ENCODE measurements around the gene NOX3.

The NOX3 gene

GRCh38 chr6:155354167-155354566 is 101.5 kb downstream of the NOX3 start:
- H3K4me3 Mint-ChIP-seq, result no peak overlapping the region
- peaks cover 6% of the 10 kb centered on the region for H3K36me3 Mint-ChIP-seq (ENCODE audit: low read depth)
- no peak for TF ChIP-seq CTCF (IDR thresholded peaks at IDR 0.05; ENCODE audit: unreplicated experiment in 3 of 3)
- H3K9me3 Mint-ChIP-seq, result peaks cover 31% of the 10 kb centered on the region
- no peaks in the 10 kb centered on the region for H3K4me1 Mint-ChIP-seq
- no peaks in the 10 kb centered on the region for H3K27me3 Mint-ChIP-seq (ENCODE audit: low read depth)
- no peak overlapping the region for H3K27ac Mint-ChIP-seq

GRCh38 chr6:155352811-155353210 is 102.8 kb downstream of the NOX3 start:
- TF ChIP-seq CTCF (IDR thresholded peaks at IDR 0.05; ENCODE audit: unreplicated experiment in 3 of 3), result no peak
- H3K36me3 Mint-ChIP-seq (ENCODE audit: low read depth), result peaks cover 6% of the 10 kb centered on the region
- no peak overlapping the region for H3K4me3 Mint-ChIP-seq
- H3K4me1 Mint-ChIP-seq, result no peaks in the 10 kb centered on the region
- no peak overlapping the region for H3K27ac Mint-ChIP-seq
- H3K9me3 Mint-ChIP-seq, result peaks cover 31% of the 10 kb centered on the region
- H3K27me3 Mint-ChIP-seq (ENCODE audit: low read depth), result no peaks in the 10 kb centered on the region

- Mint-ChIP-seq H3K4me1 (no peaks in the 10 kb centered on the region), H3K4me3 (no peak overlapping the region), H3K36me3 (ENCODE audit: low read depth) (peaks cover 6% of the 10 kb centered on the region), H3K27me3 (ENCODE audit: low read depth) (no peaks in the 10 kb centered on the region), H3K27ac (no peak overlapping the region), H3K9me3 (peaks cover 38% of the 10 kb centered on the region)
- TF ChIP-seq CTCF (IDR thresholded peaks at IDR 0.05; ENCODE audit: unreplicated experiment in 3 of 3), result no peak
Observed at GRCh38 chr6:155352130-155352420, 103.6 kb downstream of the NOX3 start.

GRCh38 chr6:155351273-155352129 is 104.1 kb downstream of the NOX3 start:
- Mint-ChIP-seq H3K4me3 (no peak overlapping the region), H3K27ac (no peak overlapping the region), H3K36me3 (ENCODE audit: low read depth) (peaks cover 6% of the 10 kb centered on the region), H3K9me3 (peaks cover 44% of the 10 kb centered on the region), H3K4me1 (no peaks in the 10 kb centered on the region), H3K27me3 (ENCODE audit: low read depth) (no peaks in the 10 kb centered on the region)
- TF ChIP-seq CTCF (IDR thresholded peaks at IDR 0.05; ENCODE audit: unreplicated experiment in 3 of 3), result no peak

GRCh38 chr6:155349956-155350355 is 105.7 kb downstream of the NOX3 start:
- H3K4me1 Mint-ChIP-seq, result no peaks in the 10 kb centered on the region
- H3K4me3 Mint-ChIP-seq, result no peak overlapping the region
- no peak for TF ChIP-seq CTCF (IDR thresholded peaks at IDR 0.05; ENCODE audit: unreplicated experiment in 3 of 3)
- no peak overlapping the region for H3K27ac Mint-ChIP-seq
- no peaks in the 10 kb centered on the region for H3K27me3 Mint-ChIP-seq (ENCODE audit: low read depth)
- peaks cover 6% of the 10 kb centered on the region for H3K36me3 Mint-ChIP-seq (ENCODE audit: low read depth)
- H3K9me3 Mint-ChIP-seq, result peaks cover 52% of the 10 kb centered on the region

- H3K4me3 Mint-ChIP-seq, result no peak overlapping the region
- H3K9me3 Mint-ChIP-seq, result peaks cover 46% of the 10 kb centered on the region
- TF ChIP-seq CTCF (IDR thresholded peaks at IDR 0.05; ENCODE audit: unreplicated experiment in 3 of 3), result no peak
- H3K36me3 Mint-ChIP-seq (ENCODE audit: low read depth), result peaks cover 1% of the 10 kb centered on the region
- H3K27ac Mint-ChIP-seq, result no peak overlapping the region
- no peaks in the 10 kb centered on the region for H3K4me1 Mint-ChIP-seq
- no peaks in the 10 kb centered on the region for H3K27me3 Mint-ChIP-seq (ENCODE audit: low read depth)
Observed at GRCh38 chr6:155349129-155349528, 106.5 kb downstream of the NOX3 start.

Measured in nephron (organoid).